Breast epithelium (tissue), 4 donors: ENCODE data around the gene MBIP. TPM values are rescaled to one million over a fixed set of nuclear protein-coding genes. Genes with fewer than 3 reads are reported as not detected.

Experiments
- DNase-seq, 2 donors: peaks; one replicate each; pipeline ENCODE4 v3.0.0-alpha.2; 2019; ENCODE audit warnings: low spot score in 2 of 2
- H3K27ac ChIP-seq, 2 donors: fragments of 200-600 bp; sonication (generic) in 1 of 2; one replicate each; pipeline ENCODE4 v1.5.1; 2016 to 2019; ENCODE audit warnings: mild to moderate bottlenecking in 1 of 2
- H3K27me3 ChIP-seq, 2 donors: fragments of 200-600 bp; sonication (generic) in 1 of 2; one replicate each; pipeline versions ENCODE4 v1.5.1 to v1.6.0; 2017 to 2019; ENCODE audit warnings: control low read depth in 1 of 2, mild to moderate bottlenecking in 1 of 2
- H3K36me3 ChIP-seq: fragments of 200-600 bp; one replicate; pipeline ENCODE4 v1.5.1; 2019
- H3K4me1 ChIP-seq, 2 donors: fragments of 200-600 bp; sonication (generic); one replicate each; pipeline ENCODE4 v1.5.1; 2016 to 2019; ENCODE audit warnings: control low read depth in 1 of 2
- H3K4me3 ChIP-seq, 3 donors: fragments of 200-600 bp; sonication (generic); 1 replicate in 2 of 3; 2 replicates in 1 of 3; pipeline ENCODE4 v1.5.1; 2016 to 2019; ENCODE audit warnings: mild to moderate bottlenecking in 3 of 3, moderate library complexity in 2 of 3
- H3K9me3 ChIP-seq, 2 donors: fragments of 200-600 bp; sonication (generic) in 1 of 2; one replicate each; pipeline ENCODE4 v1.5.1; 2016 to 2019; ENCODE audit warnings: control low read depth in 1 of 2
- POLR2A ChIP-seq: fragments of 450-650 bp; IDR thresholded peaks from one replicate; pipeline ENCODE4 v1.6.1; 2016; ENCODE audit warnings: antibody characterized with exemption, mild to moderate bottlenecking, moderate library complexity
- POLR2AphosphoS5 ChIP-seq, 3 donors: sonication (generic); formaldehyde crosslinking; IDR thresholded peaks; one replicate each; pipeline ENCODE4 v1.6.1; 2017; ENCODE audit warnings: antibody characterized with exemption in 3 of 3
- intact Hi-C: fragments of 100-400 bp; cut with DNase I; formaldehyde crosslinking; loops from one replicate; pipeline ENCODE4 v1.15.1; 2023; ENCODE audit warnings: low total_unique reads
- total RNA-seq, 3 donors: library from RNA; depleted of rRNA; stranded (reverse); fragments of >200 nt; gene quantifications; one replicate each; pipeline ENCODE4 v1.1.0, GENCODE V29; 2016
- TF ChIP-seq, protein P1 (sequence below), 3 donors: fragments of 450-650 bp; IDR thresholded peaks; one replicate each; pipeline ENCODE4 v1.5.1; 2016 to 2017; ENCODE audit warnings: antibody characterized with exemption in 3 of 3, mild to moderate bottlenecking in 3 of 3, moderate library complexity in 3 of 3

MBIP gene
- total RNA-seq, 3 donors from 2014 or later: 19.0 to 33.1 (median 20.3) TPM

DNA sequence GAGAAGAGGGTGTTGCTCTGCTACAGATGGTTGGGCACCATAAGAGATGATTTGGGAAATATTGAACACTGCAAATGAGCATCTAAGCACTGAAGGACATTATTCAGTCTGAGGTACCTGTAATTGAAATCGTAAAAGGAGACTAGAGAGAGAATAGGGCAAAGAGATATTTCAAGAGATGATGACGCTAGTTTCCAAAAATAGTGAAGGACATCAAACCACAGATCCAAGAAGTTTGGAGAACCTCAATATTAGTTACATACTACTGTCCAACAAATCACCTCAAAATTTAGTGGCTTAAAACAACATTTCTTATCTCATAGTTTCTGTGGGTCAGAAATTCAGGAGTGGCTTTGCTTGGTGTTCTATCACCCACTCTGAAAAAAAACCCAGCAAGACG lies 4.5 kb upstream of the MBIP start:
- Histone ChIP-seq H3K27me3 (no peaks in the 10 kb centered on the region), H3K9me3 (no peaks in the 10 kb centered on the region), H3K4me3 (no peak overlapping the region), H3K27ac (no peak overlapping the region), H3K4me1 (no peaks in the 10 kb centered on the region), H3K36me3 (no peaks in the 10 kb centered on the region)
- intact Hi-C loops: no loop called here
- TF ChIP-seq, protein P1, sequence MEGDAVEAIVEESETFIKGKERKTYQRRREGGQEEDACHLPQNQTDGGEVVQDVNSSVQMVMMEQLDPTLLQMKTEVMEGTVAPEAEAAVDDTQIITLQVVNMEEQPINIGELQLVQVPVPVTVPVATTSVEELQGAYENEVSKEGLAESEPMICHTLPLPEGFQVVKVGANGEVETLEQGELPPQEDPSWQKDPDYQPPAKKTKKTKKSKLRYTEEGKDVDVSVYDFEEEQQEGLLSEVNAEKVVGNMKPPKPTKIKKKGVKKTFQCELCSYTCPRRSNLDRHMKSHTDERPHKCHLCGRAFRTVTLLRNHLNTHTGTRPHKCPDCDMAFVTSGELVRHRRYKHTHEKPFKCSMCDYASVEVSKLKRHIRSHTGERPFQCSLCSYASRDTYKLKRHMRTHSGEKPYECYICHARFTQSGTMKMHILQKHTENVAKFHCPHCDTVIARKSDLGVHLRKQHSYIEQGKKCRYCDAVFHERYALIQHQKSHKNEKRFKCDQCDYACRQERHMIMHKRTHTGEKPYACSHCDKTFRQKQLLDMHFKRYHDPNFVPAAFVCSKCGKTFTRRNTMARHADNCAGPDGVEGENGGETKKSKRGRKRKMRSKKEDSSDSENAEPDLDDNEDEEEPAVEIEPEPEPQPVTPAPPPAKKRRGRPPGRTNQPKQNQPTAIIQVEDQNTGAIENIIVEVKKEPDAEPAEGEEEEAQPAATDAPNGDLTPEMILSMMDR (IDR thresholded peaks at IDR 0.05): no peak
- TF ChIP-seq POLR2A (no peak), POLR2AphosphoS5 (IDR thresholded peaks at IDR 0.05) (no peak)
- no peak for DNase-seq

DNA sequence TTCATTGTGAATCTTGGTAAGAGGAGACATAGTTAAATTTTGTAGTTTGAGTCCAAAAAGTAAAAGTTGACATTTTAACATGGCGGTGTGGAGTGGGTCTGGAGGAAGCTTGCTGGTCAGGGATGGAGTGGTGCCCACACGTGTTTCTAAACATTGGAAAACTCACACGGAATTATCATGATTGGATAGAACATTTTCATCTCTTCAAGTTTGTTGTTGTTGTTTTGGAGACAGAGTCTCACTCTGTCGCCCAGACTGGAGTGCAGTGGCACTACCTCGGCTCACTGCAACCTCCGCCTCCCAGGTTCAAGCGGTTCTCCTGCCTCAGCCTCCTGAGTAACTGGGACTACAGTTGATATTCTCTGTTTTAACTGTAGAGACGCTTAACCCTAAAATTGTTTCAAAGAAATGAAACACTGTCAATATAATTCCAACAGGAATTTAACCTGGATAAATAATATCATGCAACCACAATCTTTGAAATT lies 502 bp upstream of the MBIP start:
- H3K27ac ChIP-seq: peak overlapping the region; percentile 90 to 91
- DNase-seq: no peak

DNA sequence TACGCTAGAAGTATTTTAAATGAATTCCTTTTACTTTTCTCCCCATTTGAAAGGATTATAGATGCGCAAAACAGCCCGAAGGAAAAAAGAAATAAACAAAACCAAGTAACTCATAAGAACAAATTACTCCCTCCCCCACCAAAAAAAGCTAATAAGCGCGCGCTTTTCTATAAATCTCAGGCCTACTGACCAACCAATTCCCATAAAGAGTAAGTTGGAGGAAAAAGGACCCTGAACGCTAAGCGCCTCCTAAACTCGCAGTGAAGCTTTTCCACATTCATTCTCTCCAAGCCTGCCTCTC lies 588 bp downstream of the MBIP start:
- TF ChIP-seq POLR2A (no peak), POLR2AphosphoS5 (IDR thresholded peaks at IDR 0.05) (no peak)
- TF ChIP-seq, protein P1 (IDR thresholded peaks at IDR 0.05): no peak
- intact Hi-C loops: no loop called here
- Histone ChIP-seq H3K27me3 (no peaks in the 10 kb centered on the region), H3K9me3 (no peaks in the 10 kb centered on the region), H3K27ac (peak overlapping the region; percentile 90 to 91), H3K4me3 (peak overlapping the region; percentile 59 to 89 (median 76)), H3K4me1 (no peaks in the 10 kb centered on the region), H3K36me3 (no peaks in the 10 kb centered on the region)
- DNase-seq: no peak

More for the DNA sequence above, 502 bp upstream of the MBIP start:
- H3K4me1 ChIP-seq: no peaks in the 10 kb centered on the region
- TF ChIP-seq POLR2A: no peak
- TF ChIP-seq, protein P1 (IDR thresholded peaks at IDR 0.05): no peak
- peak overlapping the region; percentile 59 to 89 (median 76) for H3K4me3 ChIP-seq
- H3K27me3 ChIP-seq: no peaks in the 10 kb centered on the region
- no peaks in the 10 kb centered on the region for H3K36me3 ChIP-seq
- H3K9me3 ChIP-seq: no peaks in the 10 kb centered on the region
- intact Hi-C loops: no loop called here

DNA sequence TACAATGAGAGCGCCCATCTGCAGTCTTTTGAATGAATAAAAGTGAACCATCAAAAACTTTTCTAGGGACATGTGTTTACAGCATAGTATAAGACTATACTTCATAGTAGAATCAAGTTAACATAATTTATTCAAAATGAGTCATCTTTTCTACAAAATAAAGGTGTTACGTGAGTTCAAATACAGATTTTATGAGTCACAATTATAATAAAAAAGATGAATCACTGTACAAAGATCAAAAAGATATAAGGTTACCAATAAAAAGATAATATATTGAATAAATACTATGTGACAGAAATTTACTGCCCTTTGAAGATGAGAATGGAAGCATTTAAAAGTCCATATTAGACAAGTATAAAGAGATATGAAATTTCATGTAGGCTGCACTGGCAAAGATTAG lies 2.8 kb downstream of the MBIP start:
- TF ChIP-seq POLR2AphosphoS5 (IDR thresholded peaks at IDR 0.05) (no peak), POLR2A (no peak)
- TF ChIP-seq, protein P1 (IDR thresholded peaks at IDR 0.05): no peak
- H3K9me3 ChIP-seq: no peaks in the 10 kb centered on the region
- no peak overlapping the region for H3K27ac ChIP-seq
- H3K27me3 ChIP-seq: no peaks in the 10 kb centered on the region
- intact Hi-C loops: no loop called here
- no peak overlapping the region for H3K4me3 ChIP-seq
- H3K36me3 ChIP-seq: no peaks in the 10 kb centered on the region
- H3K4me1 ChIP-seq: no peaks in the 10 kb centered on the region
- DNase-seq: no peak

DNA sequence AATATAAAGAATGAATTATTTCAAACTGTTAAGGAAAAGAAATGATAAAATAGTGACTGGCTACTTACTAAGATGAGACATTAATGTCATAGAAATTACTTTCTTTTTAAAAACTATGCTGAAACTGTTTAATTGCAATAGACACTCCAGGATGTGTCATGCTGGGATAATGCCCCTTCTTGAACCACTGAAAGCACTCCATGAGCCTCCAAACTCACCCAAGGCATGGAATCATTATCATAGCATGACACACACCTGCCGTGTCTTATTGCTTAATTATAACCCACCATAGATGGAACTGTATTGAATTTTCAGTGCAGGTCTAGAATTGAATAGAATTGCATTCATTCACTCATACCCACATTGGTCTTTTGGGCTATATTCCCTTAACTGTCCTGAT lies 4.3 kb downstream of the MBIP start:
- TF ChIP-seq POLR2AphosphoS5 (IDR thresholded peaks at IDR 0.05) (no peak), POLR2A (no peak)
- TF ChIP-seq, protein P1 (IDR thresholded peaks at IDR 0.05): no peak
- Histone ChIP-seq H3K27me3 (no peaks in the 10 kb centered on the region), H3K4me1 (no peaks in the 10 kb centered on the region), H3K9me3 (no peaks in the 10 kb centered on the region), H3K4me3 (no peak overlapping the region), H3K36me3 (no peaks in the 10 kb centered on the region), H3K27ac (no peak overlapping the region)
- intact Hi-C loops: no loop called here
- no peak for DNase-seq
